Measurements from ENCODE around the gene IVL. TPM values are rescaled to one million over a fixed set of nuclear protein-coding genes. Genes with fewer than 3 reads are reported as not detected.

The IVL gene
- total RNA-seq, 1 donor from 2014 or later, result 2.3 TPM

- peak; percentile 15 for TF ChIP-seq CTCF (IDR thresholded peaks at IDR 0.05; ENCODE audit: insufficient read depth, low read length, poor library complexity, severe bottlenecking)
- H3K27me3 ChIP-seq (ENCODE audit: control insufficient read depth, insufficient read depth, low read length), result no peaks in the 10 kb centered on the region
- DNase-seq (ENCODE audit: low read depth), result no peak
- no peaks in the 10 kb centered on the region for H3K36me3 ChIP-seq (ENCODE audit: control insufficient read depth, insufficient read depth, low read length)
- no peak overlapping the region for H3K4me3 ChIP-seq (ENCODE audit: low read depth, low read length)
Measured at GRCh38 chr1:152926091-152926490, 17.7 kb downstream of the IVL start.

GRCh38 chr1:152928671-152929070 lies 20.3 kb downstream of the IVL start:
- H3K4me3 ChIP-seq (ENCODE audit: low read depth, low read length), result no peak overlapping the region
- H3K36me3 ChIP-seq (ENCODE audit: control insufficient read depth, insufficient read depth, low read length), result no peaks in the 10 kb centered on the region
- no peak for DNase-seq (ENCODE audit: low read depth)
- TF ChIP-seq CTCF (IDR thresholded peaks at IDR 0.05; ENCODE audit: insufficient read depth, low read length, poor library complexity, severe bottlenecking), result no peak
- no peaks in the 10 kb centered on the region for H3K27me3 ChIP-seq (ENCODE audit: control insufficient read depth, insufficient read depth, low read length)

- Histone ChIP-seq H3K4me3 (ENCODE audit: low read depth, low read length) (no peak overlapping the region), H3K27me3 (ENCODE audit: control insufficient read depth, insufficient read depth, low read length) (no peaks in the 10 kb centered on the region), H3K36me3 (ENCODE audit: control insufficient read depth, insufficient read depth, low read length) (no peaks in the 10 kb centered on the region)
- TF ChIP-seq CTCF (IDR thresholded peaks at IDR 0.05; ENCODE audit: insufficient read depth, low read length, poor library complexity, severe bottlenecking), result no peak
- DNase-seq (ENCODE audit: low read depth), result no peak
Measured at GRCh38 chr1:152932170-152932811, 23.9 kb downstream of the IVL start.

- Histone ChIP-seq H3K4me3 (ENCODE audit: low read depth, low read length) (no peak overlapping the region), H3K36me3 (ENCODE audit: control insufficient read depth, insufficient read depth, low read length) (no peaks in the 10 kb centered on the region), H3K27me3 (ENCODE audit: control insufficient read depth, insufficient read depth, low read length) (no peaks in the 10 kb centered on the region)
- no peak for DNase-seq (ENCODE audit: low read depth)
- no peak for TF ChIP-seq CTCF (IDR thresholded peaks at IDR 0.05; ENCODE audit: insufficient read depth, low read length, poor library complexity, severe bottlenecking)
Measured at GRCh38 chr1:152933196-152933595, 24.9 kb downstream of the IVL start.

GRCh38 chr1:152940614-152941013 lies 32.3 kb downstream of the IVL start:
- Histone ChIP-seq H3K27me3 (ENCODE audit: control insufficient read depth, insufficient read depth, low read length) (no peaks in the 10 kb centered on the region), H3K4me3 (ENCODE audit: low read depth, low read length) (no peak overlapping the region), H3K36me3 (ENCODE audit: control insufficient read depth, insufficient read depth, low read length) (no peaks in the 10 kb centered on the region)
- TF ChIP-seq CTCF (IDR thresholded peaks at IDR 0.05; ENCODE audit: insufficient read depth, low read length, poor library complexity, severe bottlenecking), result no peak
- DNase-seq (ENCODE audit: low read depth), result no peak
